OCI-LY7 (cell line): ENCODE results near the gene GTF3C1.
"Not testable (repeated sequence)": the region's sequence is repeated elsewhere in the genome, so short reads cannot be mapped to it uniquely, and the experiment has no call there.

Experiments used
- EZH2phosphoT487 ChIP-seq: fragments of 200-600 bp; sonication (generic); IDR thresholded peaks from 2 replicates; pipeline ENCODE4 v1.6.1; 2018; ENCODE audit warnings: low read depth, borderline replicate concordance, mild to moderate bottlenecking, mixed run types, antibody characterized with exemption, low read length, moderate library complexity, mixed read lengths
- TF ChIP-seq, protein P1 (sequence below): fragments of 200-600 bp; sonication (generic); conservative IDR thresholded peaks from 2 replicates; pipeline ENCODE4 v1.5.1; 2014; ENCODE audit warnings: mild to moderate bottlenecking, antibody characterized with exemption, low read length, moderate library complexity, mixed read lengths

GRCh38 chr16:27433191-27433590 is 116.5 kb downstream of the GTF3C1 start:
- TF ChIP-seq, protein P1, sequence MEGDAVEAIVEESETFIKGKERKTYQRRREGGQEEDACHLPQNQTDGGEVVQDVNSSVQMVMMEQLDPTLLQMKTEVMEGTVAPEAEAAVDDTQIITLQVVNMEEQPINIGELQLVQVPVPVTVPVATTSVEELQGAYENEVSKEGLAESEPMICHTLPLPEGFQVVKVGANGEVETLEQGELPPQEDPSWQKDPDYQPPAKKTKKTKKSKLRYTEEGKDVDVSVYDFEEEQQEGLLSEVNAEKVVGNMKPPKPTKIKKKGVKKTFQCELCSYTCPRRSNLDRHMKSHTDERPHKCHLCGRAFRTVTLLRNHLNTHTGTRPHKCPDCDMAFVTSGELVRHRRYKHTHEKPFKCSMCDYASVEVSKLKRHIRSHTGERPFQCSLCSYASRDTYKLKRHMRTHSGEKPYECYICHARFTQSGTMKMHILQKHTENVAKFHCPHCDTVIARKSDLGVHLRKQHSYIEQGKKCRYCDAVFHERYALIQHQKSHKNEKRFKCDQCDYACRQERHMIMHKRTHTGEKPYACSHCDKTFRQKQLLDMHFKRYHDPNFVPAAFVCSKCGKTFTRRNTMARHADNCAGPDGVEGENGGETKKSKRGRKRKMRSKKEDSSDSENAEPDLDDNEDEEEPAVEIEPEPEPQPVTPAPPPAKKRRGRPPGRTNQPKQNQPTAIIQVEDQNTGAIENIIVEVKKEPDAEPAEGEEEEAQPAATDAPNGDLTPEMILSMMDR, result not testable (repeated sequence)
- not testable (repeated sequence) for TF ChIP-seq EZH2phosphoT487
